Activated naive CD8-positive, alpha-beta T cell (primary cell): ENCODE results near the gene AKAP5.

Source experiments
- H3K27ac Mint-ChIP-seq: one replicate; pipeline ENCODE4 v1.8.0; 2021; ENCODE audit warnings: mixed read lengths
- H3K27me3 Mint-ChIP-seq: one replicate; pipeline ENCODE4 v1.8.0; 2021; ENCODE audit warnings: mixed read lengths
- H3K36me3 Mint-ChIP-seq: one replicate; pipeline ENCODE4 v1.8.0; 2021; ENCODE audit warnings: mixed read lengths
- H3K4me1 Mint-ChIP-seq: one replicate; pipeline ENCODE4 v1.8.0; 2021; ENCODE audit warnings: low read depth, mixed read lengths
- H3K4me3 Mint-ChIP-seq: one replicate; pipeline ENCODE4 v1.8.0; 2021; ENCODE audit warnings: mild to moderate bottlenecking, mixed read lengths
- H3K9me3 Mint-ChIP-seq: one replicate; pipeline ENCODE4 v1.8.0; 2021; ENCODE audit warnings: low read depth, mixed read lengths

Gene AKAP5

GRCh38 chr14:64474698-64475097 lies 9.4 kb downstream of the AKAP5 start:
- H3K27me3 Mint-ChIP-seq, result no peaks in the 10 kb centered on the region
- H3K4me3 Mint-ChIP-seq, result no peak overlapping the region
- H3K9me3 Mint-ChIP-seq, result no peaks in the 10 kb centered on the region
- H3K4me1 Mint-ChIP-seq, result peaks cover 27% of the 10 kb centered on the region
- H3K36me3 Mint-ChIP-seq, result no peaks in the 10 kb centered on the region
- H3K27ac Mint-ChIP-seq, result peak overlapping the region; percentile 16

GRCh38 chr14:64475585-64476273 lies 10.4 kb downstream of the AKAP5 start:
- H3K27ac Mint-ChIP-seq, result no peak overlapping the region

GRCh38 chr14:64476438-64476837 lies 11.1 kb downstream of the AKAP5 start:
- Mint-ChIP-seq H3K9me3 (no peaks in the 10 kb centered on the region), H3K4me3 (no peak overlapping the region), H3K27me3 (no peaks in the 10 kb centered on the region), H3K36me3 (no peaks in the 10 kb centered on the region), H3K27ac (no peak overlapping the region), H3K4me1 (peaks cover 27% of the 10 kb centered on the region)

More at GRCh38 chr14:64475585-64476273, 10.4 kb downstream of the AKAP5 start:
- Mint-ChIP-seq H3K4me1 (peaks cover 27% of the 10 kb centered on the region), H3K36me3 (no peaks in the 10 kb centered on the region), H3K9me3 (no peaks in the 10 kb centered on the region), H3K27me3 (no peaks in the 10 kb centered on the region), H3K4me3 (no peak overlapping the region)

GRCh38 chr14:64478634-64479250 lies 13.4 kb downstream of the AKAP5 start:
- Mint-ChIP-seq H3K27me3 (no peaks in the 10 kb centered on the region), H3K4me1 (peaks cover 21% of the 10 kb centered on the region), H3K36me3 (no peaks in the 10 kb centered on the region), H3K27ac (no peak overlapping the region), H3K9me3 (no peaks in the 10 kb centered on the region), H3K4me3 (no peak overlapping the region)

GRCh38 chr14:64488590-64489099 lies 23.3 kb downstream of the AKAP5 start:
- Mint-ChIP-seq H3K4me1 (peaks cover 49% of the 10 kb centered on the region), H3K36me3 (peaks cover 3% of the 10 kb centered on the region), H3K9me3 (no peaks in the 10 kb centered on the region), H3K4me3 (no peak overlapping the region), H3K27me3 (no peaks in the 10 kb centered on the region), H3K27ac (peak overlapping the region; percentile 74)

- Mint-ChIP-seq H3K4me3 (no peak overlapping the region), H3K27me3 (no peaks in the 10 kb centered on the region), H3K27ac (peak overlapping the region; percentile 3), H3K36me3 (peaks cover 3% of the 10 kb centered on the region), H3K4me1 (peaks cover 57% of the 10 kb centered on the region), H3K9me3 (no peaks in the 10 kb centered on the region)
Measured at GRCh38 chr14:64491637-64492036, 26.3 kb downstream of the AKAP5 start.

- Mint-ChIP-seq H3K9me3 (no peaks in the 10 kb centered on the region), H3K36me3 (peaks cover under 1% of the 10 kb centered on the region), H3K27ac (peak overlapping the region; percentile 74), H3K4me3 (peak overlapping the region; percentile 6), H3K4me1 (peaks cover 65% of the 10 kb centered on the region), H3K27me3 (no peaks in the 10 kb centered on the region)
Measured at GRCh38 chr14:64493455-64493854, 28.2 kb downstream of the AKAP5 start.

- Mint-ChIP-seq H3K27ac (peak overlapping the region; percentile 34), H3K27me3 (no peaks in the 10 kb centered on the region), H3K4me3 (no peak overlapping the region), H3K9me3 (no peaks in the 10 kb centered on the region), H3K36me3 (peaks cover 5% of the 10 kb centered on the region), H3K4me1 (peaks cover 78% of the 10 kb centered on the region)
Measured at GRCh38 chr14:64495252-64495651, 30.0 kb downstream of the AKAP5 start.

- peaks cover 5% of the 10 kb centered on the region for H3K36me3 Mint-ChIP-seq
- no peak overlapping the region for H3K27ac Mint-ChIP-seq
- no peaks in the 10 kb centered on the region for H3K9me3 Mint-ChIP-seq
- H3K4me3 Mint-ChIP-seq, result peak overlapping the region; percentile 46
- H3K4me1 Mint-ChIP-seq, result peaks cover 78% of the 10 kb centered on the region
- no peaks in the 10 kb centered on the region for H3K27me3 Mint-ChIP-seq
Measured at GRCh38 chr14:64496764-64497163, 31.5 kb downstream of the AKAP5 start.

- H3K36me3 Mint-ChIP-seq, result peaks cover 9% of the 10 kb centered on the region
Measured at GRCh38 chr14:64500088-64500487, 34.8 kb downstream of the AKAP5 start.

GRCh38 chr14:64501411-64502171 lies 36.3 kb downstream of the AKAP5 start:
- peaks cover 9% of the 10 kb centered on the region for H3K36me3 Mint-ChIP-seq
- H3K4me1 Mint-ChIP-seq, result peaks cover 69% of the 10 kb centered on the region
- peak overlapping the region; percentile 99 for H3K27ac Mint-ChIP-seq
- no peaks in the 10 kb centered on the region for H3K9me3 Mint-ChIP-seq
- H3K27me3 Mint-ChIP-seq, result no peaks in the 10 kb centered on the region
- H3K4me3 Mint-ChIP-seq, result peak overlapping the region; percentile 100

More at GRCh38 chr14:64500088-64500487, 34.8 kb downstream of the AKAP5 start:
- peaks cover 63% of the 10 kb centered on the region for H3K4me1 Mint-ChIP-seq
- H3K4me3 Mint-ChIP-seq, result peak overlapping the region; percentile 100
- no peaks in the 10 kb centered on the region for H3K27me3 Mint-ChIP-seq
- H3K9me3 Mint-ChIP-seq, result no peaks in the 10 kb centered on the region
- H3K27ac Mint-ChIP-seq, result peak overlapping the region; percentile 99

GRCh38 chr14:64502456-64502855 lies 37.2 kb downstream of the AKAP5 start:
- no peaks in the 10 kb centered on the region for H3K27me3 Mint-ChIP-seq
- peaks cover 9% of the 10 kb centered on the region for H3K36me3 Mint-ChIP-seq
- peaks cover 70% of the 10 kb centered on the region for H3K4me1 Mint-ChIP-seq

GRCh38 chr14:64502887-64503433 lies 37.7 kb downstream of the AKAP5 start:
- Mint-ChIP-seq H3K4me1 (peaks cover 70% of the 10 kb centered on the region), H3K27me3 (no peaks in the 10 kb centered on the region), H3K4me3 (peak overlapping the region; percentile 100), H3K36me3 (peaks cover 9% of the 10 kb centered on the region), H3K9me3 (no peaks in the 10 kb centered on the region), H3K27ac (peak overlapping the region; percentile 99)

More at GRCh38 chr14:64502456-64502855, 37.2 kb downstream of the AKAP5 start:
- Mint-ChIP-seq H3K9me3 (no peaks in the 10 kb centered on the region), H3K27ac (peak overlapping the region; percentile 99), H3K4me3 (peak overlapping the region; percentile 100)

GRCh38 chr14:64503434-64504309 lies 38.4 kb downstream of the AKAP5 start, which contains the start of gene ZBTB25:
TSS of gene ZBTB25 (minus strand) at chr14:64503838. CDS start at chr14:64490533, 13,305 bp downstream.
- peak within 1 kb of the TSS; percentile 100 for H3K4me3 Mint-ChIP-seq
- H3K4me1 Mint-ChIP-seq, result peaks cover 75% of the 10 kb centered on the region
- no peaks in the 10 kb centered on the region for H3K9me3 Mint-ChIP-seq
- H3K27ac Mint-ChIP-seq, result peak within 1 kb of the TSS; percentile 99
- H3K36me3 Mint-ChIP-seq, result peaks cover 9% of the 10 kb centered on the region
- no peaks in the 10 kb centered on the region for H3K27me3 Mint-ChIP-seq
